K562 (cell line): Measurements from ENCODE around the gene CTBP2. TPM values are rescaled to one million over a fixed set of nuclear protein-coding genes. Genes with fewer than 3 reads are reported as not detected.

ENCODE experiments used
- BRD4 ChIP-seq: fragments of 200-600 bp; sonication (generic); IDR thresholded peaks from 2 replicates; pipeline ENCODE4 v1.6.1; 2017; ENCODE audit warnings: inconsistent platforms
- CLOCK ChIP-seq: fragments of 250-450 bp; sonication (Bioruptor Pico); IDR thresholded peaks from 2 replicates; pipeline ENCODE4 v1.4.0; 2020; ENCODE audit warnings: mild to moderate bottlenecking, moderate library complexity, borderline replicate concordance
- E2F1 ChIP-seq: sonication (generic); formaldehyde crosslinking; IDR thresholded peaks from 2 replicates; pipeline ENCODE4 v1.8.1; 2023; ENCODE audit warnings: mild to moderate bottlenecking, missing genetic modification reagents, moderate library complexity
- E2F8 ChIP-seq: fragments of 450-650 bp; IDR thresholded peaks from 2 replicates; pipeline ENCODE4 v1.7.1; 2018; ENCODE audit warnings: mild to moderate bottlenecking, low read depth; ENCODE audit not compliant: partially characterized antibody
- ETV6 ChIP-seq, 3 experiments: fragments of 150-350 bp in 1 of 3; sonication (generic) in 1 of 3; formaldehyde crosslinking in 1 of 3; IDR thresholded peaks; 2 replicates each; pipeline versions ENCODE4 v1.6.1 to v1.8.0; 2014 to 2022; ENCODE audit warnings: borderline replicate concordance in 2 of 3, low read depth in 2 of 3, antibody characterized with exemption in 1 of 3, low read length in 1 of 3, mild to moderate bottlenecking in 1 of 3, missing genetic modification reagents in 1 of 3
- ILF3 ChIP-seq: fragments of 450-650 bp; IDR thresholded peaks from 2 replicates; pipeline ENCODE4 v1.6.1; 2018; ENCODE audit warnings: antibody characterized with exemption, mild to moderate bottlenecking, moderate library complexity, borderline replicate concordance
- JUND ChIP-seq, 2 experiments: IDR thresholded peaks; 2 replicates in 1 of 2; 3 replicates in 1 of 2; pipeline ENCODE4 v1.6.1; 2011; ENCODE audit warnings: borderline replicate concordance in 2 of 2, low read depth in 2 of 2, low read length in 2 of 2, improper control_type of control experiment in 1 of 2, missing biosample characterization in 1 of 2, missing genetic modification characterization in 1 of 2, missing genetic modification reagents in 1 of 2
- MYNN ChIP-seq, 2 experiments: sonication (generic); formaldehyde crosslinking in 1 of 2; IDR thresholded peaks; 2 replicates each; pipeline versions ENCODE4 v1.5.0 to v1.6.1; 2016 to 2020; ENCODE audit warnings: antibody characterized with exemption in 1 of 2, missing genetic modification reagents in 1 of 2
- PBX2 ChIP-seq, 2 experiments: IDR thresholded peaks in 1 of 2; conservative IDR thresholded peaks in 1 of 2; 2 replicates each; pipeline ENCODE4 v1.6.1; 2016; ENCODE audit warnings: low read depth in 2 of 2, mild to moderate bottlenecking in 1 of 2, missing compliant biosample characterization in 1 of 2, missing genetic modification characterization in 1 of 2, moderate library complexity in 1 of 2
- THRB ChIP-seq: fragments of 450-650 bp; formaldehyde crosslinking; conservative IDR thresholded peaks from 2 replicates; pipeline ENCODE4 v1.4.0; 2022; ENCODE audit warnings: mild to moderate bottlenecking, missing genetic modification characterization
- polyA plus RNA-seq, 8 experiments: library from polyadenylated mRNA; depleted of rRNA in 4 of 8; stranded (reverse) in 5 of 8; unstranded in 3 of 8; fragments of >200 nt; fragmentation: Nextera tagmentation in 2 of 8; fragmentation: Illumina TruSeq in 1 of 8; extraction: Ambion mirVana in 2 of 8; extraction: Trizol in 1 of 8; gene quantifications; 2 replicates each; pipeline versions ENCODE4 v1.2.1 to v1.2.3, GENCODE V29; 2011 to 2014; ENCODE audit warnings: inconsistent platforms in 1 of 8, missing spikeins in 1 of 8
- total RNA-seq, 7 experiments: library from RNA; depleted of rRNA in 6 of 7; stranded (reverse); fragments of >200 nt in 6 of 7; fragmentation: Illumina TruSeq in 2 of 7; extraction: Trizol in 2 of 7; gene quantifications; 2 replicates each; pipeline versions ENCODE4 v1.2.1 to v1.2.3, GENCODE V29; 2011 to 2021; ENCODE audit warnings: low replicate concordance in 1 of 7

CTBP2 gene
- total and polyA plus RNA-seq, 9 of the 15 experiments (the other 6 are each of a cell fraction or from before 2014, with no cell fraction given): 1.3 to 8.8 (median 5.1) TPM

- no peak for TF ChIP-seq E2F8
- TF ChIP-seq ILF3: no peak
- no peak for TF ChIP-seq MYNN (IDR thresholded peaks at IDR 0.05)
- TF ChIP-seq MYNN (CRISPR knock-in tag; IDR thresholded peaks at IDR 0.05): no peak
- no peak for TF ChIP-seq PBX2 (CRISPR knock-in tag; IDR thresholded peaks at IDR 0.05; ENCODE audit: low read depth)
- TF ChIP-seq PBX2 (tag; conservative IDR thresholded peaks at IDR 0.05; ENCODE audit: low read depth): no peak
- no peak for TF ChIP-seq JUND (IDR thresholded peaks at IDR 0.05; ENCODE audit: borderline replicate concordance, low read depth, low read length)
- no peak for TF ChIP-seq JUND (tag; IDR thresholded peaks at IDR 0.05; ENCODE audit: borderline replicate concordance, low read depth, low read length)
- TF ChIP-seq THRB: no peak
- no peak for TF ChIP-seq BRD4
- no peak for TF ChIP-seq CLOCK (CRISPR knock-in tag)
- TF ChIP-seq ETV6 (IDR thresholded peaks at IDR 0.05; ENCODE audit: borderline replicate concordance in 1 of 2, low read depth in 2 of 2, low read length in 1 of 2): no peak
- TF ChIP-seq ETV6 (CRISPR knock-in tag; IDR thresholded peaks at IDR 0.05; ENCODE audit: borderline replicate concordance): no peak
- TF ChIP-seq E2F1: no peak
These were observed 98.0 kb downstream of the CTBP2 start (continued) for GRCh38 chr10:125062227-125062913.
